SK-N-SH treated with all-trans-retinoic acid at 6 μM for 48 hours (cell line): Measurements from ENCODE around the gene PRELID3B.

ENCODE experiments used
- ATAC-seq: fragments of 200-7000 bp; cut with Tn5 transposase; 3 replicates; pipeline ENCODE4 v1.9.1; 2020; ENCODE audit warnings: mild to moderate bottlenecking, moderate library complexity
- ARNTL ChIP-seq: fragments of 450-650 bp; formaldehyde crosslinking; IDR thresholded peaks from 2 replicates; pipeline ENCODE4 v1.5.0; 2020; ENCODE audit warnings: low read depth, mild to moderate bottlenecking, moderate library complexity, borderline replicate concordance
- BACH2 ChIP-seq: fragments of 250-450 bp; sonication (Bioruptor Pico); IDR thresholded peaks from 2 replicates; pipeline ENCODE4 v1.9.0; 2021; ENCODE audit warnings: mild to moderate bottlenecking, borderline replicate concordance
- CSDC2 ChIP-seq: fragments of 250-450 bp; sonication (Bioruptor Pico); IDR thresholded peaks from 2 replicates; pipeline ENCODE4 v1.5.0; 2020; ENCODE audit warnings: mild to moderate bottlenecking, moderate library complexity
- ESRRG ChIP-seq: fragments of 250-450 bp; sonication (Bioruptor Pico); IDR thresholded peaks from 2 replicates; pipeline ENCODE4 v1.6.1; 2021; ENCODE audit warnings: mild to moderate bottlenecking
- GLIS3 ChIP-seq: fragments of 250-450 bp; sonication (Bioruptor Pico); IDR thresholded peaks from 2 replicates; pipeline ENCODE4 v1.5.0; 2020; ENCODE audit warnings: mild to moderate bottlenecking, moderate library complexity
- ISL1 ChIP-seq: fragments of 250-450 bp; sonication (Bioruptor Pico); IDR thresholded peaks from 2 replicates; pipeline ENCODE4 v2.1.2; 2022; ENCODE audit warnings: mild to moderate bottlenecking, moderate library complexity
- OSR1 ChIP-seq: fragments of 250-450 bp; sonication (Bioruptor Pico); IDR thresholded peaks from 2 replicates; pipeline ENCODE4 v1.8.0; 2022; ENCODE audit warnings: moderate library complexity, mild to moderate bottlenecking, inconsistent platforms
- PPARA ChIP-seq: fragments of 250-450 bp; sonication (Bioruptor Pico); IDR thresholded peaks from 2 replicates; pipeline ENCODE4 v1.5.0; 2020; ENCODE audit warnings: mild to moderate bottlenecking, borderline replicate concordance
- SNAI2 ChIP-seq: fragments of 250-450 bp; sonication (Bioruptor Pico); IDR thresholded peaks from 2 replicates; pipeline ENCODE4 v1.5.0; 2020; ENCODE audit warnings: mild to moderate bottlenecking, moderate library complexity
- TCF4 ChIP-seq: fragments of 250-450 bp; sonication (Bioruptor Pico); IDR thresholded peaks from 2 replicates; pipeline ENCODE4 v1.8.0; 2021; ENCODE audit warnings: mild to moderate bottlenecking, moderate library complexity, borderline replicate concordance
- ZC3H10 ChIP-seq: fragments of 250-450 bp; sonication (Bioruptor Pico); IDR thresholded peaks from 2 replicates; pipeline ENCODE4 v1.5.1; 2021; ENCODE audit warnings: mild to moderate bottlenecking, moderate library complexity
- ZFP3 ChIP-seq: fragments of 250-450 bp; sonication (Bioruptor Pico); IDR thresholded peaks from 2 replicates; pipeline ENCODE4 v1.5.0; 2020; ENCODE audit warnings: mild to moderate bottlenecking, moderate library complexity
- ZFP30 ChIP-seq: fragments of 450-650 bp; formaldehyde crosslinking; IDR thresholded peaks from 2 replicates; pipeline ENCODE4 v1.5.0; 2022; ENCODE audit warnings: mild to moderate bottlenecking, moderate library complexity
- ZNF565 ChIP-seq: fragments of 450-650 bp; formaldehyde crosslinking; conservative IDR thresholded peaks from 2 replicates; pipeline ENCODE4 v1.5.0; 2020; ENCODE audit warnings: low read depth, mild to moderate bottlenecking, moderate library complexity
- ZNF70 ChIP-seq: fragments of 450-650 bp; formaldehyde crosslinking; IDR thresholded peaks from 2 replicates; pipeline ENCODE4 v1.5.0; 2020; ENCODE audit warnings: mild to moderate bottlenecking, moderate library complexity
- ZNF8 ChIP-seq: fragments of 450-650 bp; formaldehyde crosslinking; IDR thresholded peaks from 2 replicates; pipeline ENCODE4 v1.5.0; 2020; ENCODE audit warnings: mild to moderate bottlenecking, moderate library complexity
- TF ChIP-seq, protein P1 (sequence below): fragments of 250-450 bp; sonication (Bioruptor Pico); IDR thresholded peaks from 2 replicates; pipeline ENCODE4 v1.5.0; 2020; ENCODE audit warnings: mild to moderate bottlenecking, moderate library complexity
- TF ChIP-seq, protein P2 (sequence below): fragments of 250-450 bp; sonication (Bioruptor Pico); IDR thresholded peaks from 2 replicates; pipeline ENCODE4 v1.5.1; 2021; ENCODE audit warnings: mild to moderate bottlenecking, moderate library complexity
- TF ChIP-seq, protein P3 (sequence below): fragments of 250-450 bp; sonication (Bioruptor Pico); IDR thresholded peaks from 2 replicates; pipeline ENCODE4 v1.5.1; 2020; ENCODE audit warnings: low read depth, mild to moderate bottlenecking, moderate library complexity
- TF ChIP-seq, protein P4 (sequence below): fragments of 250-450 bp; sonication (Bioruptor Pico); IDR thresholded peaks from 2 replicates; pipeline ENCODE4 v1.8.0; 2021; ENCODE audit warnings: low read depth, mild to moderate bottlenecking, moderate library complexity, borderline replicate concordance

Gene PRELID3B

DNA sequence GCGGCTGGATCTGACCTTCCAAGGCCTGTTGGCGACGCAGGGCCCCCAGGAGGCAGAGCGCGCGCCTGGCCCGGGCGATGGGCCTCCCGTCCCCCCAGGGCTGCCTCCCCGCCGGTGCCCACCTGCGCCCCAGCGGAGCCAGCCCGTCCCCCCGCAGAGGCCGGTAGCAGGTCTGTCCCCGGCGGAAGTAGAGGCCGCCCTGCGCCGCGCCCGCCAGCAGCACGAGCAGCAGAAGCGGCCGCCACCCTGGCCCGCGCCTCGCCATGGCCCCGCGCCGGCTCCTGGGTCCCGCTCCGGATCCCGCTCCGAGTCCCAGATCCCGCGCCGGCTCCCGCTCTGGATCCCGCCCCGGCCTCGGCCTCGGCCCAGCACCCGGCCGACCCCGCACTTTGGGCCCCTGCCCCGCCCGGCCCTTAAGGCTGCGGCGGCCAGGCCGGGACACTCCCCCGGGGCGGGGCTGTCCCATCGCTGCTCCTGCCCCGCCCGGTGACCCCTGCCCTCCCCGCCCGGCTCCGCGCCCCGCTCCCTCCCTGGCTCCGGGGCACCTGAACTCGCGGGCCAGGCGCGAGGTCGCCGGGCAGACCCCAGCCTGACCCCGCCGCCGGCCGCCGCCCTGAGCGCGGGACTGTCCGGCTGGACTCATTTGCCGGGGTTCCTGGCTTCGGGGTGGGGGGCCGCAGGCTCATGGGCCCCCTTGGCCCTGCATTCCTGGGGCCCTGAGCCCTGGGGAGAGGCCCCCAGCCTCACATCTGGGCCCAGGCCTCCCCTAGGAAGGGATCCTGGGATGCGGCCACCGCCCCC is 35.5 kb downstream of the PRELID3B start, which contains the start of gene CTSZ:
Gene CTSZ (minus strand): TSS at position 391 of the 801 bp plus-strand sequence. CDS start 126 bp downstream, at position 265.
- ATAC-seq: no peak

DNA sequence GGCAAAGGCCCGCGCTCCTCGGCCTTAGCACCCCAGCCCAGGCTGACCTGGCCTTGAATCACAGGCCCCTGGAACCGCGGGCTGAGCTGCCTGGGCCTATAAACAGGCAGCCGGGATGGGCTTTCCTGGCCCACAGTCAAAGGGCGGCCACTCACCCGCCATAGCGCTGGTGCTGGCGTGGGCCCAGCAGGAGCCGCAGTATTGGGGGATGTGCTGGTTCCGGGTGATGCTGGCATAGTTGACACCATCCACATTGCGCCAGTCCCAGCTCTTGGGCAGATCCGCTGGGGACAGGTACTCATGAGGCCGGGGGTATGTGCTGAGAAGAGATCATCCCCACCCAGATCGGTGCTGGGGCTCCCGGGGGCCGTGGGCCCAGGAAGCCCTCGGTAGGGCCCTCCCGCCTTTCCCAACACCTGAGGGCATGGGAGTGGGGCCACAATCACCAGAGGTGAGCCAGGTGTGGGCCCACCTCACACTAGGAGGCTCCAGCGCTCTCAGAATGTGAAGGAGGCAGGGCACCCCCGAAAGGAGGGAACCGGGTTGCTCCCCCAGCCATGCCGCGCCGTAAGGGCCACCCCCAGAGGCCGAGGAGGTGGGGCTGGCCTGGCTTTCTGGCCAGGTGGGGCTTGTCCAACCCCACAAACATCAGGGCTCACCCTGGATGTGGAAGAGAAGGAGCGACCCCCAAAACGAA is 36.3 kb downstream of the PRELID3B start:
- TF ChIP-seq, protein P1, sequence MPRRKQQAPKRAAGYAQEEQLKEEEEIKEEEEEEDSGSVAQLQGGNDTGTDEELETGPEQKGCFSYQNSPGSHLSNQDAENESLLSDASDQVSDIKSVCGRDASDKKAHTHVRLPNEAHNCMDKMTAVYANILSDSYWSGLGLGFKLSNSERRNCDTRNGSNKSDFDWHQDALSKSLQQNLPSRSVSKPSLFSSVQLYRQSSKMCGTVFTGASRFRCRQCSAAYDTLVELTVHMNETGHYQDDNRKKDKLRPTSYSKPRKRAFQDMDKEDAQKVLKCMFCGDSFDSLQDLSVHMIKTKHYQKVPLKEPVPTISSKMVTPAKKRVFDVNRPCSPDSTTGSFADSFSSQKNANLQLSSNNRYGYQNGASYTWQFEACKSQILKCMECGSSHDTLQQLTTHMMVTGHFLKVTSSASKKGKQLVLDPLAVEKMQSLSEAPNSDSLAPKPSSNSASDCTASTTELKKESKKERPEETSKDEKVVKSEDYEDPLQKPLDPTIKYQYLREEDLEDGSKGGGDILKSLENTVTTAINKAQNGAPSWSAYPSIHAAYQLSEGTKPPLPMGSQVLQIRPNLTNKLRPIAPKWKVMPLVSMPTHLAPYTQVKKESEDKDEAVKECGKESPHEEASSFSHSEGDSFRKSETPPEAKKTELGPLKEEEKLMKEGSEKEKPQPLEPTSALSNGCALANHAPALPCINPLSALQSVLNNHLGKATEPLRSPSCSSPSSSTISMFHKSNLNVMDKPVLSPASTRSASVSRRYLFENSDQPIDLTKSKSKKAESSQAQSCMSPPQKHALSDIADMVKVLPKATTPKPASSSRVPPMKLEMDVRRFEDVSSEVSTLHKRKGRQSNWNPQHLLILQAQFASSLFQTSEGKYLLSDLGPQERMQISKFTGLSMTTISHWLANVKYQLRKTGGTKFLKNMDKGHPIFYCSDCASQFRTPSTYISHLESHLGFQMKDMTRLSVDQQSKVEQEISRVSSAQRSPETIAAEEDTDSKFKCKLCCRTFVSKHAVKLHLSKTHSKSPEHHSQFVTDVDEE (CRISPR knock-in tag): no peak
- no peak for TF ChIP-seq ZNF8 (CRISPR knock-in tag)
- TF ChIP-seq BACH2 (CRISPR knock-in tag): no peak
- TF ChIP-seq ZFP3 (CRISPR knock-in tag): no peak
- no peak for ATAC-seq

More for the DNA sequence above, 35.5 kb downstream of the PRELID3B start, which contains the start of gene CTSZ:
- TF ChIP-seq, protein P2, sequence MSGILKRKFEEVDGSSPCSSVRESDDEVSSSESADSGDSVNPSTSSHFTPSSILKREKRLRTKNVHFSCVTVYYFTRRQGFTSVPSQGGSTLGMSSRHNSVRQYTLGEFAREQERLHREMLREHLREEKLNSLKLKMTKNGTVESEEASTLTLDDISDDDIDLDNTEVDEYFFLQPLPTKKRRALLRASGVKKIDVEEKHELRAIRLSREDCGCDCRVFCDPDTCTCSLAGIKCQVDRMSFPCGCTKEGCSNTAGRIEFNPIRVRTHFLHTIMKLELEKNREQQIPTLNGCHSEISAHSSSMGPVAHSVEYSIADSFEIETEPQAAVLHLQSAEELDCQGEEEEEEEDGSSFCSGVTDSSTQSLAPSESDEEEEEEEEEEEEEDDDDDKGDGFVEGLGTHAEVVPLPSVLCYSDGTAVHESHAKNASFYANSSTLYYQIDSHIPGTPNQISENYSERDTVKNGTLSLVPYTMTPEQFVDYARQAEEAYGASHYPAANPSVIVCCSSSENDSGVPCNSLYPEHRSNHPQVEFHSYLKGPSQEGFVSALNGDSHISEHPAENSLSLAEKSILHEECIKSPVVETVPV: no peak
- TF ChIP-seq ISL1 (CRISPR knock-in tag) (no peak), ARNTL (CRISPR knock-in tag) (no peak), ZFP3 (CRISPR knock-in tag) (no peak)
- TF ChIP-seq, protein P3, sequence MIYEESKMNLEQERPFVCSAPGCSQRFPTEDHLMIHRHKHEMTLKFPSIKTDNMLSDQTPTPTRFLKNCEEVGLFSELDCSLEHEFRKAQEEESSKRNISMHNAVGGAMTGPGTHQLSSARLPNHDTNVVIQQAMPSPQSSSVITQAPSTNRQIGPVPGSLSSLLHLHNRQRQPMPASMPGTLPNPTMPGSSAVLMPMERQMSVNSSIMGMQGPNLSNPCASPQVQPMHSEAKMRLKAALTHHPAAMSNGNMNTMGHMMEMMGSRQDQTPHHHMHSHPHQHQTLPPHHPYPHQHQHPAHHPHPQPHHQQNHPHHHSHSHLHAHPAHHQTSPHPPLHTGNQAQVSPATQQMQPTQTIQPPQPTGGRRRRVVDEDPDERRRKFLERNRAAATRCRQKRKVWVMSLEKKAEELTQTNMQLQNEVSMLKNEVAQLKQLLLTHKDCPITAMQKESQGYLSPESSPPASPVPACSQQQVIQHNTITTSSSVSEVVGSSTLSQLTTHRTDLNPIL (CRISPR knock-in tag): no peak

DNA sequence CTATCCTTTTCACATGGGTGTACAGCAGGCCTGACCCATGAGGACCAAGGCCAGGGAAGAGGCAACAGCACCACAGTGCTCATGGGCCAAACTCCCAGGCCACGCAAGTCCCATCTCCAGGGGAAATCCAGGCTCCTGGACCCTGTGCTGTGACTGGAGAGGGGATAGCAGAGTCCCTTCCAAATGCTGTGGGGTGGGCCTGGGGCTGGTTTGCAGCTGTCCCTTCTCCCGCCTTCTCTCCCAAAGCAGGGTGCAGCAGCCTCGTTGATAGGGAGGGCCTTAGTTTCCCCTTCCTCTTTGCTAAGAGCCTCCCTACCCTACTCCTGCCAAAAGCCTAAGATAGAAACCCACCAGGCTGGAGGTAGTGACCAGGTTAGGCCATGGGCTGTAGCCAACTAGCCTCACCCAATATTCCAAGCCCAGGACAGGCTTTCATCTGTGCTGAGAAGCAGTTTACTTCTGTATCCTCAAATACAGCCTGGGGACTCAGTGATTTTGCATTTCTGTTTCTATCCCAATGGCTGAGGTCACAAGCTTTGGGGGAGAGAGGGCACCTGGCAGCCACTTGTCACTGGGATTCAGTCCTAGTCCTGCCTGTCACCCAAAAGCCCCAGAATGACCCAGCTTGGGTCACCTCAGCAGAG is 36.9 kb downstream of the PRELID3B start:
- ATAC-seq: no peak
- TF ChIP-seq CSDC2 (CRISPR knock-in tag) (no peak), PPARA (CRISPR knock-in tag) (no peak), ZNF8 (CRISPR knock-in tag) (no peak), ZC3H10 (CRISPR knock-in tag) (no peak), GLIS3 (CRISPR knock-in tag) (no peak), ZNF70 (CRISPR knock-in tag) (no peak), SNAI2 (CRISPR knock-in tag) (no peak), TCF4 (CRISPR knock-in tag) (no peak), ZNF565 (CRISPR knock-in tag) (no peak), ISL1 (CRISPR knock-in tag) (no peak), ZFP3 (CRISPR knock-in tag) (no peak), OSR1 (CRISPR knock-in tag) (no peak), ESRRG (no peak), ARNTL (CRISPR knock-in tag) (no peak), ZFP30 (CRISPR knock-in tag) (no peak)
- TF ChIP-seq, protein P4, sequence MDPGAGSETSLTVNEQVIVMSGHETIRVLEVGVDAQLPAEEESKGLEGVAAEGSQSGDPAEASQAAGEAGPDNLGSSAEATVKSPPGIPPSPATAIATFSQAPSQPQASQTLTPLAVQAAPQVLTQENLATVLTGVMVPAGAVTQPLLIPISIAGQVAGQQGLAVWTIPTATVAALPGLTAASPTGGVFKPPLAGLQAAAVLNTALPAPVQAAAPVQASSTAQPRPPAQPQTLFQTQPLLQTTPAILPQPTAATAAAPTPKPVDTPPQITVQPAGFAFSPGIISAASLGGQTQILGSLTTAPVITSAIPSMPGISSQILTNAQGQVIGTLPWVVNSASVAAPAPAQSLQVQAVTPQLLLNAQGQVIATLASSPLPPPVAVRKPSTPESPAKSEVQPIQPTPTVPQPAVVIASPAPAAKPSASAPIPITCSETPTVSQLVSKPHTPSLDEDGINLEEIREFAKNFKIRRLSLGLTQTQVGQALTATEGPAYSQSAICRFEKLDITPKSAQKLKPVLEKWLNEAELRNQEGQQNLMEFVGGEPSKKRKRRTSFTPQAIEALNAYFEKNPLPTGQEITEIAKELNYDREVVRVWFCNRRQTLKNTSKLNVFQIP (CRISPR knock-in tag): no peak
- TF ChIP-seq, protein P2: no peak
- TF ChIP-seq, protein P1 (CRISPR knock-in tag): no peak
- TF ChIP-seq, protein P3 (CRISPR knock-in tag): no peak
